ENCODE data around the gene LMBR1.
"Not testable (repeated sequence)": the region's sequence is repeated elsewhere in the genome, so short reads cannot be mapped to it uniquely, and the experiment has no call there.

The LMBR1 gene

GRCh38 chr7:156909574-156910252 is 16.7 kb upstream of the LMBR1 start:
- DNase-seq (ENCODE audit: low read depth, low spot score); H3K27ac ChIP-seq: not testable (repeated sequence)

GRCh38 chr7:156907656-156908055 is 14.7 kb upstream of the LMBR1 start:
- H3K27ac ChIP-seq = no peak overlapping the region
- no peak for DNase-seq (ENCODE audit: low read depth, low spot score)

GRCh38 chr7:156906200-156906649 is 13.2 kb upstream of the LMBR1 start:
- DNase-seq (ENCODE audit: low read depth, low spot score) = no peak

GRCh38 chr7:156903232-156903909 is 10.4 kb upstream of the LMBR1 start:
- peak; percentile 34 for DNase-seq (ENCODE audit: low read depth, low spot score)
- H3K27ac ChIP-seq = peak overlapping the region; percentile 9

More at GRCh38 chr7:156906200-156906649, 13.2 kb upstream of the LMBR1 start:
- H3K27ac ChIP-seq = no peak overlapping the region

GRCh38 chr7:156900093-156900492 is 7.1 kb upstream of the LMBR1 start:
- H3K27ac ChIP-seq; DNase-seq (ENCODE audit: low read depth, low spot score): not testable (repeated sequence)

GRCh38 chr7:156898938-156899337 is 6.0 kb upstream of the LMBR1 start:
- no peak for DNase-seq (ENCODE audit: low read depth, low spot score)
- H3K27ac ChIP-seq = no peak overlapping the region

GRCh38 chr7:156897673-156898072 is 4.7 kb upstream of the LMBR1 start:
- no peak for DNase-seq (ENCODE audit: low read depth, low spot score)
- no peak overlapping the region for H3K27ac ChIP-seq

- no peak for DNase-seq (ENCODE audit: low read depth, low spot score)
- no peak overlapping the region for H3K27ac ChIP-seq
Observed at GRCh38 chr7:156896388-156897022, 3.5 kb upstream of the LMBR1 start.

- no peak for DNase-seq (ENCODE audit: low read depth, low spot score)
Observed at GRCh38 chr7:156895024-156895780, 2.2 kb upstream of the LMBR1 start.

GRCh38 chr7:156892081-156892800 is 742 bp downstream of the LMBR1 start:
- H3K27ac ChIP-seq = peak overlapping the region; percentile 69

More at GRCh38 chr7:156895024-156895780, 2.2 kb upstream of the LMBR1 start:
- no peak overlapping the region for H3K27ac ChIP-seq

GRCh38 chr7:156889746-156890145 is 3.2 kb downstream of the LMBR1 start:
- no peak for DNase-seq (ENCODE audit: low read depth, low spot score)
- no peak overlapping the region for H3K27ac ChIP-seq

More at GRCh38 chr7:156892081-156892800, 742 bp downstream of the LMBR1 start:
- no peak for DNase-seq (ENCODE audit: low read depth, low spot score)

- H3K27ac ChIP-seq = no peak overlapping the region
- DNase-seq (ENCODE audit: low read depth, low spot score) = no peak
Observed at GRCh38 chr7:156889089-156889488, 3.9 kb downstream of the LMBR1 start.

GRCh38 chr7:156886020-156886795 is 6.8 kb downstream of the LMBR1 start:
- no peak for DNase-seq (ENCODE audit: low read depth, low spot score)
- H3K27ac ChIP-seq = no peak overlapping the region

- no peak for DNase-seq (ENCODE audit: low read depth, low spot score)
- H3K27ac ChIP-seq = no peak overlapping the region
Observed at GRCh38 chr7:156881679-156882078, 11.3 kb downstream of the LMBR1 start.

- no peak overlapping the region for H3K27ac ChIP-seq
- no peak for DNase-seq (ENCODE audit: low read depth, low spot score)
Observed at GRCh38 chr7:156875766-156876165, 17.2 kb downstream of the LMBR1 start.

GRCh38 chr7:156868363-156868762 is 24.6 kb downstream of the LMBR1 start:
- H3K27ac ChIP-seq; DNase-seq (ENCODE audit: low read depth, low spot score): not testable (repeated sequence)

- DNase-seq (ENCODE audit: low read depth, low spot score) = no peak
Observed at GRCh38 chr7:156865493-156865892, 27.5 kb downstream of the LMBR1 start.

GRCh38 chr7:156862022-156862421 is 31.0 kb downstream of the LMBR1 start:
- DNase-seq (ENCODE audit: low read depth, low spot score) = not testable (repeated sequence)

More at GRCh38 chr7:156865493-156865892, 27.5 kb downstream of the LMBR1 start:
- no peak overlapping the region for H3K27ac ChIP-seq

GRCh38 chr7:156861212-156861611 is 31.8 kb downstream of the LMBR1 start:
- H3K27ac ChIP-seq = no peak overlapping the region
- no peak for DNase-seq (ENCODE audit: low read depth, low spot score)

More at GRCh38 chr7:156862022-156862421, 31.0 kb downstream of the LMBR1 start:
- not testable (repeated sequence) for H3K27ac ChIP-seq
